HepG2 (cell line): ENCODE measurements around the gene CDX1.

Experiments used
- CENPBD1 ChIP-seq: sonication (generic); formaldehyde crosslinking; IDR thresholded peaks from 2 replicates; pipeline ENCODE4 v1.8.0; 2022; ENCODE audit warnings: missing genetic modification reagents, low read depth, mild to moderate bottlenecking, borderline replicate concordance
- CHD4 ChIP-seq: fragments of 200-600 bp; sonication (generic); IDR thresholded peaks from 2 replicates; pipeline ENCODE4 v1.7.0; 2017; ENCODE audit warnings: mild to moderate bottlenecking, low read length, borderline replicate concordance
- CTCF ChIP-seq: sonication (generic); formaldehyde crosslinking; IDR thresholded peaks from 2 replicates; pipeline ENCODE4 v1.5.0; 2020; ENCODE audit warnings: mild to moderate bottlenecking, missing genetic modification reagents, moderate library complexity
- RCOR2 ChIP-seq: IDR thresholded peaks from 2 replicates; pipeline ENCODE4 v1.6.1; 2016; ENCODE audit warnings: missing biosample characterization, missing genetic modification reagents
- REST ChIP-seq, 2 experiments: IDR thresholded peaks; 2 replicates each; pipeline ENCODE4 v1.6.1; 2011 to 2012; ENCODE audit warnings: low read length in 2 of 2, borderline replicate concordance in 1 of 2, low read depth in 1 of 2, mild to moderate bottlenecking in 1 of 2, moderate library complexity in 1 of 2
- TP53 ChIP-seq: sonication (generic); formaldehyde crosslinking; conservative IDR thresholded peaks from 2 replicates; pipeline ENCODE4 v1.4.0; 2020; ENCODE audit warnings: missing genetic modification reagents
- U2AF1 ChIP-seq: fragments of 200-400 bp; formaldehyde crosslinking; optimal IDR thresholded peaks from 2 replicates; pipeline ENCODE3; 2017; ENCODE audit warnings: mild to moderate bottlenecking, low read depth, low read length
- WIZ ChIP-seq: sonication (generic); formaldehyde crosslinking; IDR thresholded peaks from 2 replicates; pipeline ENCODE4 v1.5.1; 2020; ENCODE audit warnings: mild to moderate bottlenecking, missing genetic modification reagents
- ZFX ChIP-seq: sonication (generic); formaldehyde crosslinking; IDR thresholded peaks from 2 replicates; pipeline ENCODE4 v1.4.0; 2020; ENCODE audit warnings: mild to moderate bottlenecking, low read depth, missing genetic modification reagents, moderate library complexity

DNA sequence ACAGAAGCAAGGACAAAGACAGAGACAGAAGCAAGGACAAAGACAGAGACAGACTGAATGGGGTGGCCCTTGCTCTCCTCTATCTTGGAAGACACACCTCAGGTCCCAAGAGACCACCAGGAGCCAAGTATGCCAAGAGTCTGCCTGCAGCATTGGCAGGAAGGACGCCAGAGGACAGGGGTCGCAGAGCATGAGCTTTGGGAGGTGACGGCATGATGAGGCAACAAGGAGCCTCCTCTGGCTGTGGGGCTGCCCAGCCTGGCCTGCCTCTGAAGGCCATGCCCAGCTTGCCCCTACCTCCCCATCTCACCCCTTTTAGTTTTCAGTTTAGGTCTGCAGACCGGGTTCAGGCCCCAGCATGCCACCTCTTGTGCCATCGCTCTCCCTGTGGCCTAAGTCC lies 28.6 kb upstream of the CDX1 start:
- TF ChIP-seq CHD4 (no peak), WIZ (CRISPR knock-in tag) (no peak), REST (IDR thresholded peaks at IDR 0.05; ENCODE audit: borderline replicate concordance in 1 of 2, low read depth in 1 of 2, low read length in 2 of 2) (no peak), TP53 (CRISPR knock-in tag) (no peak), RCOR2 (no peak), CENPBD1 (CRISPR knock-in tag) (no peak), CTCF (no peak), U2AF1 (no peak), ZFX (CRISPR knock-in tag) (no peak)
